Stimulated activated CD4-positive, alpha-beta T cell treated with anti-CD3 and anti-CD28 coated beads, Interleukin-2, amount 100 ng/mL, for 48 hours (primary cell): ENCODE results near the gene EPSTI1.
A peak's percentile ranks its signal among the peaks of the same experiment; 100 is the strongest.
"Not testable (repeated sequence)": the region's sequence is repeated elsewhere in the genome, so short reads cannot be mapped to it uniquely, and the experiment has no call there.

Experiments used
- DNase-seq, 2 donors: peaks; one replicate each; pipeline ENCODE4 v3.0.0-alpha.2; 2020

Gene EPSTI1

GRCh38 chr13:42991898-42992763 lies at the start of gene EPSTI1:
EPSTI1 (minus strand) TSS chr13:42992241; CDS start chr13:42992165, 76 bp downstream.
- peak; percentile 56 to 58 for DNase-seq

GRCh38 chr13:43041369-43041921 lies 49.4 kb upstream of the EPSTI1 start:
- no peak for DNase-seq

GRCh38 chr13:43040581-43041368 lies 48.7 kb upstream of the EPSTI1 start:
- DNase-seq = not testable (repeated sequence)

GRCh38 chr13:43039966-43040365 lies 47.9 kb upstream of the EPSTI1 start:
- no peak for DNase-seq

- no peak for DNase-seq
Observed at GRCh38 chr13:43036351-43037250, 44.6 kb upstream of the EPSTI1 start.

- no peak for DNase-seq
Observed at GRCh38 chr13:43033038-43033437, 41.0 kb upstream of the EPSTI1 start.

- no peak for DNase-seq
Observed at GRCh38 chr13:43031881-43032280, 39.8 kb upstream of the EPSTI1 start.

GRCh38 chr13:43030548-43030947 lies 38.5 kb upstream of the EPSTI1 start:
- DNase-seq = no peak

GRCh38 chr13:43026262-43026661 lies 34.2 kb upstream of the EPSTI1 start:
- DNase-seq = no peak

GRCh38 chr13:43023289-43023963 lies 31.4 kb upstream of the EPSTI1 start, which contains the start of gene DNAJC15:
DNAJC15 (plus strand) TSS chr13:43023586; CDS start chr13:43023627, 41 bp downstream.
- DNase-seq = peak; percentile 48 to 68

- DNase-seq = no peak
Observed at GRCh38 chr13:43022934-43023288, 30.9 kb upstream of the EPSTI1 start.

- DNase-seq = no peak
Observed at GRCh38 chr13:43021926-43022670, 30.1 kb upstream of the EPSTI1 start.

- DNase-seq = no peak
Observed at GRCh38 chr13:43020794-43021193, 28.8 kb upstream of the EPSTI1 start.

- no peak for DNase-seq
Observed at GRCh38 chr13:43019811-43020210, 27.8 kb upstream of the EPSTI1 start.

- DNase-seq = no peak
Observed at GRCh38 chr13:43016226-43016625, 24.2 kb upstream of the EPSTI1 start.

GRCh38 chr13:43014162-43014561 lies 22.1 kb upstream of the EPSTI1 start:
- DNase-seq = no peak

- no peak for DNase-seq
Observed at GRCh38 chr13:43009506-43009905, 17.5 kb upstream of the EPSTI1 start.

- no peak for DNase-seq
Observed at GRCh38 chr13:43008596-43008995, 16.6 kb upstream of the EPSTI1 start.

GRCh38 chr13:43006893-43007631 lies 15.0 kb upstream of the EPSTI1 start:
- no peak for DNase-seq

GRCh38 chr13:43005460-43006236 lies 13.6 kb upstream of the EPSTI1 start:
- DNase-seq = no peak
